SJCRH30 (cell line): ENCODE data around the gene IL1R2. TPM values are rescaled to one million over a fixed set of nuclear protein-coding genes. Genes with fewer than 3 reads are reported as not detected.
A peak's percentile ranks its signal among the peaks of the same experiment; 100 is the strongest.
"Not testable (repeated sequence)": the region's sequence is repeated elsewhere in the genome, so short reads cannot be mapped to it uniquely, and the experiment has no call there.

Experiments
- DNase-seq, 2 experiments: peaks; one replicate each; pipeline ENCODE4 v3.0.0-alpha.2; 2015 to 2020
- H3K27ac ChIP-seq: fragments of 250-450 bp; sonication (Bioruptor Pico); 2 replicates; pipeline ENCODE4 v1.5.1; 2020; ENCODE audit warnings: mild to moderate bottlenecking, moderate library complexity
- H3K27me3 ChIP-seq: fragments of 250-450 bp; sonication (Bioruptor Pico); 2 replicates; pipeline ENCODE4 v1.5.1; 2020; ENCODE audit warnings: mild to moderate bottlenecking, moderate library complexity
- H3K36me3 ChIP-seq: fragments of 250-450 bp; sonication (Bioruptor Pico); 2 replicates; pipeline ENCODE4 v1.5.1; 2020; ENCODE audit warnings: mild to moderate bottlenecking, moderate library complexity
- H3K4me1 ChIP-seq: fragments of 250-450 bp; sonication (Bioruptor Pico); 2 replicates; pipeline ENCODE4 v1.5.1; 2020; ENCODE audit warnings: mild to moderate bottlenecking, moderate library complexity
- H3K4me3 ChIP-seq: fragments of 250-450 bp; sonication (Bioruptor Pico); 2 replicates; pipeline ENCODE4 v1.5.1; 2020; ENCODE audit warnings: mild to moderate bottlenecking, moderate library complexity
- H3K9me3 ChIP-seq: fragments of 250-450 bp; sonication (Bioruptor Pico); replicated peaks from 2 replicates; pipeline ENCODE4 v1.5.1; 2020; ENCODE audit warnings: mild to moderate bottlenecking, moderate library complexity
- total RNA-seq: library from RNA; depleted of rRNA; stranded (reverse); fragments of >200 nt; shearing (Covaris generic); gene quantifications from 2 replicates; pipeline ENCODE4 v1.2.3, GENCODE V29; 2014

The IL1R2 gene
- total RNA-seq, 1 experiment from 2014 or later: not detected

DNA sequence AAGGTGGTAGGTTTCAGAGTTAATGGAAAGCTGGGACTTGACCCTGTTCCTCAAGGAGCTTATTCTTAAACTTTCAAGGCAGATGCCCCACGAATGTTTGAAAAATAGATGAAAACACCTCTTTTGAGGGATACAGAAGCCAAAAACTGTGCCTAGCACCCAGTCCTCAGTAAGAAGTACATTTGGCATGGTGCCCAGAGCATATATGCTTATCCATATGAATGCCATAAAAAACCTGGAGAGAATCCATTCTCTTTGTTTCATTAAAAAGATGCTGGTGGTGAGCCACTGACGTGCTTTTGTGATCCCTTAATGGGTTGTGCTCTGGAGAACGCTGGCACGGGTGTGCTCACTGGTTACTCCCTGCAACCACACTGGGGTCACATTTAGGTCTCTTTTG is 69.0 kb downstream of the IL1R2 start:
- H3K4me3 ChIP-seq: no peak overlapping the region
- H3K9me3 ChIP-seq: no peaks in the 10 kb centered on the region
- no peak overlapping the region for H3K27ac ChIP-seq
- H3K4me1 ChIP-seq: no peaks in the 10 kb centered on the region; the same call in 1 of the 2 replicates
- H3K36me3 ChIP-seq: no peaks in the 10 kb centered on the region
- no peaks in the 10 kb centered on the region for H3K27me3 ChIP-seq
- DNase-seq: no peak

GRCh38 chr2:102061286-102061699 is 69.5 kb downstream of the IL1R2 start:
- Histone ChIP-seq H3K9me3 (no peaks in the 10 kb centered on the region), H3K27me3 (no peaks in the 10 kb centered on the region), H3K4me1 (no peaks in the 10 kb centered on the region; the same call in 1 of the 2 replicates), H3K27ac (no peak overlapping the region), H3K4me3 (no peak overlapping the region), H3K36me3 (no peaks in the 10 kb centered on the region)
- DNase-seq: peak; percentile 19 to 28

GRCh38 chr2:102061962-102062795 is 70.4 kb downstream of the IL1R2 start:
- DNase-seq: no peak
- H3K4me3 ChIP-seq: no peak overlapping the region
- no peak overlapping the region for H3K27ac ChIP-seq
- no peaks in the 10 kb centered on the region for H3K9me3 ChIP-seq
- no peaks in the 10 kb centered on the region; the same call in 1 of the 2 replicates for H3K4me1 ChIP-seq
- no peaks in the 10 kb centered on the region for H3K36me3 ChIP-seq
- no peaks in the 10 kb centered on the region for H3K27me3 ChIP-seq

DNA sequence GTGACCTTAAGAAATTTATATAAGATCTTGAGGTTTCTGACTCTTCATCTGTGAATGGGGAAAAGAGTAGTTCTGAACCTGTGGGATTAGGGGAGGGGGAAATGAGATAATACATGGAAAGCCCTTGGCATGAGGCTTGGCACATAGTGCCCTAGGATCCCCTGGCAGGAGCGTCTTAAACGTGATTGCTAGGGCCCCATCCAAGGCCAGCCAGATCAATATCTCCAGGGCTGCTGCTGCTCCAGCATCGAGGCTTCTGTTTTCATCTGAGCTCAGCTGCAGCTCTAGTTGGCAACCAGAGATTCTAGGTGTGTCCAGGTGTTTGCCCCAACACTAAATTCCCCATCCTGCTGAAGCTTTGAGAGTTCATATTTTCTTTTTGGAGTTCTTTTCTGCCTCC is 71.0 kb downstream of the IL1R2 start:
- Histone ChIP-seq H3K9me3 (no peaks in the 10 kb centered on the region), H3K27me3 (no peaks in the 10 kb centered on the region), H3K27ac (no peak overlapping the region), H3K4me1 (no peaks in the 10 kb centered on the region; the same call in 1 of the 2 replicates), H3K4me3 (no peak overlapping the region), H3K36me3 (no peaks in the 10 kb centered on the region)
- no peak for DNase-seq

GRCh38 chr2:102063487-102063911 is 71.7 kb downstream of the IL1R2 start:
- Histone ChIP-seq H3K9me3 (no peaks in the 10 kb centered on the region), H3K27ac (no peak overlapping the region), H3K36me3 (no peaks in the 10 kb centered on the region), H3K27me3 (no peaks in the 10 kb centered on the region), H3K4me3 (no peak overlapping the region), H3K4me1 (no peaks in the 10 kb centered on the region; the same call in 1 of the 2 replicates)
- no peak for DNase-seq

DNA sequence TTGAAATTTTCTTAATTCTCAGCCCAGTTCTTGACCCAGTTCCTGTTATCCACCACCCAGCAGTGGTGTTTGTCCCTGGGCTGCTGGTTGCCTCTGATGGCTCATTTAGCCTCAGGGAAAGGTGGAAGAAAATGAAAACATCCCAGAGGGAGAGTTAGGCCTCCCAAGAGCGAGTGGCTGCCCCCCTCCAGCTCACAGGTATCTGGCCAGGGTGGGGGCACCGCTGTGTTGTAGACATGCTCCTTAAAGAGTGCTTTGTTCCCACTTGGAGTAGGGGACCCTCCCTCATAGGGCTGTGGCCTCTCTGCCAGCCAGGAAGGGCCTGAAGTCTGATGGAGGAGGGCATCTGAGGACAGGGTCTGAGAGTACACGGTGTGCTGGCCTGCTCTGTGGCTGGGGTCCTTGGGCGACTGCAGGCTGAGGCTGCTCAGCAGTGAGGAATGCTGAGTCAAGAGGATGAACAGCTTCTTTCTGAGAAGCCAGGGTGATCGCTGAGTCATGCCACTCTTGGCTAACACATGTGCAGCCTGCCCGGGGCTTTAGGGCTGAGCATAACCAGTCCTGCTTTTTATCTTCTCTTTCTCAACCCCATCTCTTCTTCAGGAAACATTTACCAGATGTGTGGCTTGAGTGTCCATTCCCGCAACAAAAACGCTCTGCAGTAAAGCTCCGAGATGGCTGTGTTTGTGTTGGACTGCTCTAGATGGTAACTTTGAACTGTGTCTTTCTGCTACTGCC is 72.3 kb downstream of the IL1R2 start:
- H3K36me3 ChIP-seq: no peaks in the 10 kb centered on the region
- no peaks in the 10 kb centered on the region for H3K9me3 ChIP-seq
- H3K27ac ChIP-seq: no peak overlapping the region
- H3K27me3 ChIP-seq: no peaks in the 10 kb centered on the region
- DNase-seq: peak; percentile 36 to 40
- no peaks in the 10 kb centered on the region; the same call in 1 of the 2 replicates for H3K4me1 ChIP-seq
- no peak overlapping the region for H3K4me3 ChIP-seq

GRCh38 chr2:102064679-102065674 is 73.2 kb downstream of the IL1R2 start:
- Histone ChIP-seq H3K4me1 (no peaks in the 10 kb centered on the region; the same call in 1 of the 2 replicates), H3K27ac (no peak overlapping the region), H3K27me3 (no peaks in the 10 kb centered on the region), H3K36me3 (no peaks in the 10 kb centered on the region), H3K9me3 (no peaks in the 10 kb centered on the region), H3K4me3 (no peak overlapping the region)
- DNase-seq: no peak

DNA sequence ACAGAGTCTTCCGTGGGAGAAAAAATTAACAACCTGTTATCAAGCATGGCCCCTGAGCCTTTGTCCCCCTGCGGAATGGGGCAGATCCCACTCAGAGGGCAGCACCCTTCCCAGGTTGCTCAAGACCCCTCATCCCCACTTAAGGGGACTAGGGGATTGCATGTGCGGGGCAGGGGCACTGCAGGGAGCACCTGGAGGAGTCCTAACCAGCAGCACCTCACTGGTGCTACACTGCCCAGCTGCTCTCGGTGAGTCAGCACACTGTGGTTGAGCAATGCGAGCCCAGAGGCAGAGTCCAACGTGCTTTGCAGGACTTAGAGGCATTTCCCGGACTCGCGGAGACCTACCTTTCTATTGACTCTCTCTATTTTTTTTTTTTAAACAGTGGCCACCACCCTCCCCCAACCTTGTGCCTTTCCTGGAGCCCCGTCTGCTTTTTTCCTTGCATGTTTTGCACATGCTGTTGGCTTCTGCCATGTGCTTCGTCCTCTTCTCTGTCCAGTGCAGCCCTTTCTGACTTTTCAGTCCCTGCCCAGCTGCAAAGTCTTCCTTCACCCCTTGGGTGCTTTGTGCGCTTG is 74.0 kb downstream of the IL1R2 start:
- Histone ChIP-seq H3K4me3 (no peak overlapping the region), H3K27me3 (no peaks in the 10 kb centered on the region), H3K4me1 (no peaks in the 10 kb centered on the region; the same call in 1 of the 2 replicates), H3K27ac (no peak overlapping the region), H3K9me3 (no peaks in the 10 kb centered on the region), H3K36me3 (no peaks in the 10 kb centered on the region)
- DNase-seq: peak in 1 of 2 experiments; percentile 12

DNA sequence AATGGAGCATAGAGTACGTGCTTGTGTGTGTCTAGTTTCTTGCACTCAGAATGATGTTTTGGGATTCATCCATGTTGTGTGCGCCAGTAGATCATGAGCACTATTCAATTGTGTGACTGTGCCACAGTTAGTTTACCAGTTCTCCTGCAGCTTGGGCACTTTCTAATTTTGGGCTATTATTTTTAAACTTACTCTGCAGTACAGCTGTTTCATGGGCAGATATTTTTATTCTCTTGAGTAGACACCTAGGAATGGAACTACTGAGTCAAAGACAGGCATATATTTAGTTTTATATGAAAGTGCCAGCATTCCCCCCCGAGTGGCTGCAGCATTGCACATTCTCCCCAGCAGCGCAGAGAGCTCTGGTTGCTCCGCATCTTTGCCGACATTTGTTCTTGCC is 74.8 kb downstream of the IL1R2 start:
- H3K9me3 ChIP-seq: no peaks in the 10 kb centered on the region
- DNase-seq: no peak
- no peaks in the 10 kb centered on the region for H3K27me3 ChIP-seq
- no peaks in the 10 kb centered on the region; the same call in 1 of the 2 replicates for H3K4me1 ChIP-seq
- H3K4me3 ChIP-seq: no peak overlapping the region
- no peaks in the 10 kb centered on the region for H3K36me3 ChIP-seq
- no peak overlapping the region for H3K27ac ChIP-seq

DNA sequence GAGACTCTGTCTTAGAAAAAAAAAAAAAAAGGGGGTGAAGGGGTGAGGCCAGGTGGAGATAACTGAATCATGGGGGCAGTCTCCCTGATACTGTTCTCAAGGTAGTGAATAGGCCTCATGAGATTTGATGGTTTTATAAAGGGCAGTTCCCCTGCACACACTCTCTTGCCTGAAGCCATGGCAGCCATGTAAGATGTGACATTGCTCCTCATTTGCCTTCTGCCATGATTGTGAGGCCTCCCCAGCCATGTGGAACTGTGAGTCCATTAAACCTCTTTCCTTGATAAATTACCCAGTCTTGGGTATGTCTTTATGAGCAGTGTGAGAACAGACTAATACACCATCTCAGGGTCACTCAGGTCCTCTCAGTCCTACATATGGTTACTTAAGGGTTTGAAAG is 76.4 kb downstream of the IL1R2 start:
- not testable (repeated sequence) for H3K4me1 ChIP-seq, H3K27ac ChIP-seq, H3K9me3 ChIP-seq, H3K27me3 ChIP-seq, H3K4me3 ChIP-seq, DNase-seq, H3K36me3 ChIP-seq

DNA sequence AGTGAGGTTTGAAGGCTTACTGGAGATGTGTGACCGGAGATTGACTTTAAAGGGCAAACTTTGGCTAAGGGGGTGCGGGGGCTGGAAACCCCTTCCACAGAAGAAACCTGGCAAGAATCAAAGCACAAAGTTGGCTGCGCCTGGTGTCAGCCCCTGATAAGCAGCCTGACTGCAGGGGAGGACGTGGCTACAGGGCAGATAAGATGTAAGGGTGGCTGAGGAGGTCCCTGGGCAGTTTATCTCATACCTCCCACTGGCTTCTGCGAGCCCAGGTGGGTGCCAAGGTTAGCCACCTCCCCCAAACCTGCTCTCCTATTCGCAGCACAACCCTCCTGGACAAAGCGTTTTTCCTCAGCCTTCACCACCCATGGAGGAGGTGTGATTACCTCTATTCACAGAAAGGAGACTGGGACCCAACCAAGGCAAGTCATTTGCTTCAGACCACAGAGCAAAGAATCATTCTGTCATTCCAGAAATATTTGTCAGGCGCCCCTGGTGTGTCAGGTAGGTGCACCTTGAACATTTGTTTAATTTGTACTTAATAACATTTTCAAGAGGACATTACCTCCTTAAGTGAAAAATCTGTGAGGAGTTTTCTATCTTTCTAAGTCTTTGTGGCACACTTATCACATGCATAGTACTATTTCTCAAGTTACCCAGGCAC is 77.7 kb downstream of the IL1R2 start:
- H3K36me3 ChIP-seq: no peaks in the 10 kb centered on the region
- H3K27me3 ChIP-seq: no peaks in the 10 kb centered on the region
- H3K27ac ChIP-seq: no peak overlapping the region
- DNase-seq: no peak
- H3K4me1 ChIP-seq: no peaks in the 10 kb centered on the region
- no peaks in the 10 kb centered on the region for H3K9me3 ChIP-seq
- no peak overlapping the region for H3K4me3 ChIP-seq

DNA sequence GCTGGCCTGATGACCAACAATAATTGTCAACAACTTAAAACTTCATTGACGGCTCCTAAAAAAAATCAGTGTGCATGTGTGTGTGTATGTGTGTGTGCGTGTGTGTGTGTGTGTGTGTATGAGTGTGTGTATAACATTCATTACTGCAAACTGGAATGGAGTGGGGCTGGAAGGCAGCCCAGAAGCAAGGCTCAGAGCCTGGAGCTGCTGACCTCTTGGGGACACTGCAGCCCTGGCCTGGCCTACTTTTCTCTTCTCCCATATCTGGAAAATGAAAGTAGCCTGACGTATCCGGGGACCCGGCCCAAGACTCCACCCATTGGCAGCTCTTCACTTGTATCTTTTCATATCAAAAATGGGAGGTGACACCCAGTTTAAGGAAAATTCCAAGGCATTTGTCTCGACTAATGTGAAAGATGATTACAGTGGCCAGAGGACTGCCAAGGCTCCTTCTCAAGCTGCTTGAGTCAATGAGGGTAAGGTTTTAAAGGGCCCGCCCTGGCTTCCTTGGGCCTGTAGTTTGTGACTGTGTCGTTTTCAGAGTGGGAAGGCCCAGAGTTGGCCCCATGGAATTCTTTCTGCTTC is 78.4 kb downstream of the IL1R2 start:
- no peak for DNase-seq
- Histone ChIP-seq H3K36me3 (no peaks in the 10 kb centered on the region), H3K27me3 (no peaks in the 10 kb centered on the region), H3K4me3 (no peak overlapping the region), H3K9me3 (no peaks in the 10 kb centered on the region), H3K27ac (no peak overlapping the region), H3K4me1 (no peaks in the 10 kb centered on the region)

DNA sequence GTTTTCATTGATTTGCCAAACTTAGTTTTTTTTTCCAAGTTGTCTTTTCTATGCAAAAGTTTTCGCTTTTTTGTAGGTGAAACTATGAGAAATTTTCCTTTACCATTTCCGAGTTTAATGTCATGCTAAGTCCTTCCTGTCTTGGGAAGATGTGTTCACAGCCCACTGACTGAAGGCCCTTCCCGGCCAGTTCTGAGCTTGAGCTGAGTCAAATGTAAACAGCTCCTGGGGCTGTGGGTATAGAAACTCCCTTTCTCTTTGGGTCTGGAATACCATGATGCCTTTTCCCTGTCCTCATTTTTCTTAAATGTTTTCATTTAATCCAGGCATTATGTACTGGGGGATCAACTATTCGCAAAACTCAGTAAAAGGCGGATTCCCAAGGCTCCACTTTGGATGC is 81.0 kb downstream of the IL1R2 start:
- H3K4me3 ChIP-seq: no peak overlapping the region
- no peaks in the 10 kb centered on the region for H3K36me3 ChIP-seq
- H3K27ac ChIP-seq: no peak overlapping the region
- H3K9me3 ChIP-seq: no peaks in the 10 kb centered on the region
- DNase-seq: no peak
- H3K4me1 ChIP-seq: no peaks in the 10 kb centered on the region
- H3K27me3 ChIP-seq: no peaks in the 10 kb centered on the region
